ENCODE data around the gene SLC39A2.
"Not testable (repeated sequence)": the region's sequence is repeated elsewhere in the genome, so short reads cannot be mapped to it uniquely, and the experiment has no call there.

SLC39A2 gene, protein sequence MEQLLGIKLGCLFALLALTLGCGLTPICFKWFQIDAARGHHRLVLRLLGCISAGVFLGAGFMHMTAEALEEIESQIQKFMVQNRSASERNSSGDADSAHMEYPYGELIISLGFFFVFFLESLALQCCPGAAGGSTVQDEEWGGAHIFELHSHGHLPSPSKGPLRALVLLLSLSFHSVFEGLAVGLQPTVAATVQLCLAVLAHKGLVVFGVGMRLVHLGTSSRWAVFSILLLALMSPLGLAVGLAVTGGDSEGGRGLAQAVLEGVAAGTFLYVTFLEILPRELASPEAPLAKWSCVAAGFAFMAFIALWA

DNA sequence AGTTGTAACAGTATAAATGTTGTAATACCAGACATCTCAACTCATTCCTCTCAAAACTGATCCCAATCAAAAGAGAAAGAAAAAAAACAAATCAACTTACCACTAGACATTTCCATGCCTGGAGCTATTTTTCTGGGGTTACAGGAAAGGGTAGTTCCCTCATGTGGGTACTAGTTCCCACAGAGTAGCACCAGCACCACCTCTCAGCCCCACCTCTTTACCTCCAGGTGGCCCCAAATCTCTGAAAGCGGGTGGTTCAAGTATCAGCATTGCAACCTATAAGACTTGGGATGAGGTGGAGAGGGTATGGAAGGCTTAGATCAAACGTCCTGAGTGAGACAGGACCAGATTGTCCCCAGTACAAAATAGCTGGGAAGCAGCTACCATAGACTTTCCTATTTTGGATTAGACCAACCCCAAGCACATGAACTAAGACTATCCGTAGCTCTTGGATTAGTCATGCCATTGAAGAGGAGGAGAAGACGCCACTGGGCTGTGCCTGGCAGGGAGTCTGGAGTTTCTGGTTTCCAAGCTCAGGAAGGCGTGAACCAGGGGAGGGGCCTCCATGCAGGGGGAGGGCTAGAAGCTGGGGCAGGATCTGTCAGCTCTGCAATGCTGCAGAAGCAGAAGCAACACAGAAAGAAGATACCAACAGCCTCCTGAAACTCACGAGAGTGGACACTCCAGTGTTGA, at the start of gene SLC39A2:
Gene SLC39A2 (plus strand): TSS at position 620 of the 693 bp plus-strand sequence. CDS start 154 bp downstream, outside the sequence.
- no peak within 1 kb of the TSS for H3K4me3 ChIP-seq
- no peak within 1 kb of the TSS for H3K27ac ChIP-seq
- no peaks in the 10 kb centered on the region for H3K27me3 ChIP-seq
- H3K4me2 ChIP-seq = no peak within 1 kb of the TSS
- H4K20me1 ChIP-seq = peaks cover 0 to 7% (median 0%) of the 10 kb centered on the region in 11 experiments; a peak in 1 of 22 replicates
- TF ChIP-seq Cebpa-rat (IDR thresholded peaks at IDR 0.05) = no peak
- H3K36me3 ChIP-seq = peaks cover 37 to 46% (median 40%) of the 10 kb centered on the region in 11 experiments
- H3K9ac ChIP-seq = no peak within 1 kb of the TSS; a peak in 1 of 22 replicates
- no peaks in the 10 kb centered on the region for H3K9me3 ChIP-seq (replicated peaks in 1 of 11)
- H3K4me1 ChIP-seq = peaks cover 0 to 3% (median under 1%) of the 10 kb centered on the region in 10 experiments; a peak in 11 of 20 replicates

DNA sequence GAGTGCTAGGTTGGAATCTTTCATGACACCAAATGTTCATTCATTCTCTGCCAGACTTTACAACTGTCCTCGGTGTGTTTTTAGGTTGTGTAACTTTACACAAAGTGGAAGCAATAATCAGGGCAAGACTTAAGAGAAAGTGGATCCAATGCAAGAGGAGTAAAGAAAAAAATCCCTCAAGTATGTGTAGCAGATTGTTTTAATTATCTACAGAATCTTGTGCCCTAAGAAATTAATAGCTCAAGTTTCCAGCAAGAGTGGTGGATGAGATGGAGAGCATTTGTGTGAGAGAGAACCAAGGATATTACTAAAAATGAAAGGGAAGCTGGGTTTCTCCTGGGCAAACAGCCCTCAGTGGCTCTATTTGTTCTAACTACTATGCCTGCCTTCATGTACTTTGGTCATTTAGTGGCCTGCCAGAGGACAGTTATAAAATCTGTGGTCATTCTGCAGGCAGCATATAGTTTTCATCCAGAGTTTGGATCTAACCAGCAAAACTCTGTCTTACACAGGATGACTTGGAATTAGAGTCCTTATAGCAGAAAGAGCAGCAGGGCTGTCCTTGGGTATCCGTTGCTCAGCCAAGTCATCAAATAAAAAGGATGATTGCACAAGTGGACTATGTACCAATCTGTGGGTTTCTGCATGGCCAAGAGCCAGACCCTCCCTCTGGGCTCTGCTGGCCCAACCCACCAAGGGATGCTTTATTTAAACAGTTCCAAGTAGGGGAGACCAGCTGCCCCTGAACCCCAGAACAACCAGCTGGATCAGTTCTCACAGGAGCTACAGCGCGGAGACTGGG, 44.2 kb upstream of the SLC39A2 start, which contains the start of gene RNASE2:
Gene RNASE2 (plus strand): TSS at position 752 of the 802 bp plus-strand sequence. CDS start 285 bp downstream, outside the sequence.
- peak within 1 kb of the TSS in 10 of 11 experiments; percentile 21 to 87 (median 63); a peak in 18 of 22 replicates for H3K4me2 ChIP-seq
- peak within 1 kb of the TSS in 8 of 11 experiments; percentile 7 to 81 (median 46); a peak in 13 of 22 replicates for H3K27ac ChIP-seq
- peak within 1 kb of the TSS in 3 of 11 experiments; percentile 32 to 54 (median 33); a peak in 4 of 22 replicates for H3K9ac ChIP-seq
- H3K36me3 ChIP-seq, H3K27me3 ChIP-seq, H4K20me1 ChIP-seq: not testable (repeated sequence)
- peak within 1 kb of the TSS in 3 of 10 experiments; percentile 21 to 36 (median 30); a peak in 3 of 20 replicates for H3K4me3 ChIP-seq
- H3K9me3 ChIP-seq (replicated peaks in 1 of 11) = peaks cover 0 to 18% (median 6%) of the 10 kb centered on the region in 11 experiments; a peak in 9 of 22 replicates
- TF ChIP-seq Cebpa-rat (IDR thresholded peaks at IDR 0.05) = peak in 3 of 11 experiments; percentile 17 to 64 (median 50); a peak in 3 of 22 replicates
- H3K4me1 ChIP-seq = peaks cover 0 to 58% (median 18%) of the 10 kb centered on the region in 10 experiments; a peak in 15 of 20 replicates

DNA sequence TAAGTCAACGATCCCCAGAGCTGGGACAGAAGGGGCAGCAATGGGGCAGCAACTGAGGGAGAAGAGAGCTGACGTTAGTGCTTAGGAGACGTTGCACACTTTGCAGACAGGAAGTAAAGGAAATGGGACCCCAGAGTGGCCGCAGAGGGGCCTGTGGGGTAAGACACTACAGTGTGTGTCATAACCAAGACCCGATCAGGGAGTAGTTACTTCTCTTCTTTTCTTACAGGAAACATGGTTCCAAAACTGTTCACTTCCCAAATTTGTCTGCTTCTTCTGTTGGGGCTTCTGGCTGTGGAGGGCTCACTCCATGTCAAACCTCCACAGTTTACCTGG, 43.6 kb upstream of the SLC39A2 start:
- H3K4me2 ChIP-seq = peak overlapping the region in 10 of 11 experiments; percentile 21 to 87 (median 63); a peak in 18 of 22 replicates
- peak in 1 of 11 experiments; percentile 63; a peak in 3 of 22 replicates for TF ChIP-seq Cebpa-rat (IDR thresholded peaks at IDR 0.05)
- H3K27me3 ChIP-seq, H4K20me1 ChIP-seq, H3K36me3 ChIP-seq: not testable (repeated sequence)
- H3K9me3 ChIP-seq (replicated peaks in 1 of 11) = peaks cover 0 to 20% (median 6%) of the 10 kb centered on the region in 11 experiments; a peak in 9 of 22 replicates
- peaks cover 0 to 60% (median 18%) of the 10 kb centered on the region in 10 experiments; a peak in 15 of 20 replicates for H3K4me1 ChIP-seq
- H3K27ac ChIP-seq = peak overlapping the region in 7 of 11 experiments; percentile 7 to 81 (median 46); a peak in 13 of 22 replicates
- H3K4me3 ChIP-seq = peak overlapping the region in 3 of 10 experiments; percentile 21 to 36 (median 30); a peak in 3 of 20 replicates
- H3K9ac ChIP-seq = peak overlapping the region in 3 of 11 experiments; percentile 19 to 54 (median 33); a peak in 4 of 22 replicates

DNA sequence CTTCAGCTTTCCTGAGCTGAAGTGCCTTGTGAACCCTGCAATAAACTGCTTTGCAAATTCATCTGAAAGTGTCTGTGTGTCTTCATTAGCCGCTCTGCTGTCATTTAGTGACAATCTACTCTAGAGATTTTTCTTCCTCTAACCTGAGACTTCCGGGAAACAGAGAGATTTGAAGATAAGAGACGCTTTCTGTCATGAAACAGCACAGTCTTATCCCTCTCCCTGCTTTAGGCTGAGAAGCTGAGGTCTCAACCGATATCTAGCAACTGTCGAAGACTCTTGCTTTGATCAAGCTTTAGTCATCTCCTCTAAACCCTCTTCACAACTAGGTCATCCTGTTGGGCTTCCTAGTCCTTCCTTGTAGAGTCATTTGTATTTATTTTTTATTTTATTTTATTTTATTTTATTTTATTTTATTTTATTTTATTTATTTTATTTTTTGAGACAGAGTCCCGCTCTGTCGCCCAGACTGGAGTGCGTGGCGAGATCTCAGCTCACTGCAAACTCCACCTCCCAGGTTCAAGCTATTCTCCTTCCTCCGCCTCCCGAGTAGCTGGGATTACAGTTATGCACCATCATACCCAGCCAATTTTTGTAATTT, 42.6 kb upstream of the SLC39A2 start:
- H3K9me3 ChIP-seq (replicated peaks in 1 of 11) = peaks cover 0 to 20% (median 6%) of the 10 kb centered on the region in 11 experiments; a peak in 9 of 22 replicates
- H3K4me3 ChIP-seq = no peak overlapping the region
- peak overlapping the region in 4 of 11 experiments; percentile 21 to 81 (median 66); a peak in 7 of 22 replicates for H3K27ac ChIP-seq
- H3K4me2 ChIP-seq = peak overlapping the region in 5 of 11 experiments; percentile 64 to 87 (median 80); a peak in 10 of 22 replicates
- no peak for TF ChIP-seq Cebpa-rat (IDR thresholded peaks at IDR 0.05)
- H3K9ac ChIP-seq = peak overlapping the region in 2 of 11 experiments; percentile 20 to 22; a peak in 2 of 22 replicates
- peaks cover 4 to 69% (median 18%) of the 10 kb centered on the region in 10 experiments; a peak in 16 of 20 replicates for H3K4me1 ChIP-seq
- no peaks in the 10 kb centered on the region for H3K36me3 ChIP-seq
- H3K27me3 ChIP-seq = no peaks in the 10 kb centered on the region
- no peaks in the 10 kb centered on the region for H4K20me1 ChIP-seq

DNA sequence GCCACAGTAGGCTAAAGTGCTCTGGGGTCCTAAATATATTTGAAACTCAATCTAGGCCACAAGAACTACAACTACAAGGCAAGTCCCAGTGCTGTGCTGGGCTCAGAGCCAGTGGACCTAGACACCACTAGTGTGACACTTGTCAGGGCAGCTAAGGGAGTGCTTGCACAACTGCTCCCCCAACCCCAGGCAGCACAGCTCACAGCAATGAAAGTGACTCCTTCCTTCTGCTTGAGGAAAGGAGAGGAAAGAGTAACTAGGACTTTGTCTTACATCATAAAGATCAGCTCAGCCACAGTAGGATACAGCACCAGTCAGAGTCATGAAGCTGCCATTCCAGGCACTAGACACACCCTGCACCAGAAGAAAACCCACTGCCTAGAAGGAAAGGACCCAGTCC, 40.1 kb upstream of the SLC39A2 start:
- Histone ChIP-seq H3K4me1 (peaks cover 4 to 57% (median 19%) of the 10 kb centered on the region in 10 experiments; a peak in 16 of 20 replicates), H3K9me3 (replicated peaks in 1 of 11) (peaks cover 0 to 20% (median 6%) of the 10 kb centered on the region in 11 experiments; a peak in 9 of 22 replicates), H3K4me2 (peak overlapping the region in 2 of 11 experiments; percentile 20 to 29; a peak in 2 of 22 replicates), H3K27ac (peak overlapping the region in 1 of 11 experiments; percentile 54; a peak in 3 of 22 replicates)
- H3K4me3 ChIP-seq, H3K36me3 ChIP-seq, H3K9ac ChIP-seq, H3K27me3 ChIP-seq, H4K20me1 ChIP-seq: not testable (repeated sequence)

DNA sequence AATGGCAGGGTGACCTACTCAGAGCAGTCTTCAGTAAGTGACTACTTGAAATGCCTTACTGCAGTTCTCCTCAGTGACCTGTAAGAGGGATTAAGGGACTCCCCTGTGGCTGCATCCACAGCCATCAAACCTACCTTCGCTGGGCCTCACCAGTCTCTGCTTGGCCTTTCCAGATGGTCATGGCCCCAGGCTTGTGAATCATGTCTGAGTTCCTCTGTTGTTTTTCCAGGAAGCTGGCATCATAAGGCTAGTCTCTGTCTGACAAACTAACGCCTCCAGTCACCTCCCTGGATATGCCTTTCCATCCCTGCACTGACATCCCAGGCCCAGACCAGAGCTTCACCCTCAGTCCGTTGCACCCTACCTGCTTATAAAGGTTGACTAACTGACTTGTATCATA, 29.8 kb upstream of the SLC39A2 start:
- Histone ChIP-seq H3K4me2 (no peak overlapping the region), H3K4me3 (no peak overlapping the region), H3K27ac (no peak overlapping the region), H3K9ac (no peak overlapping the region), H3K36me3 (no peaks in the 10 kb centered on the region), H4K20me1 (no peaks in the 10 kb centered on the region), H3K4me1 (peaks cover 0 to 13% (median 7%) of the 10 kb centered on the region in 10 experiments; a peak in 12 of 20 replicates), H3K9me3 (replicated peaks in 1 of 11) (no peaks in the 10 kb centered on the region), H3K27me3 (no peaks in the 10 kb centered on the region)
- no peak for TF ChIP-seq Cebpa-rat (IDR thresholded peaks at IDR 0.05)

DNA sequence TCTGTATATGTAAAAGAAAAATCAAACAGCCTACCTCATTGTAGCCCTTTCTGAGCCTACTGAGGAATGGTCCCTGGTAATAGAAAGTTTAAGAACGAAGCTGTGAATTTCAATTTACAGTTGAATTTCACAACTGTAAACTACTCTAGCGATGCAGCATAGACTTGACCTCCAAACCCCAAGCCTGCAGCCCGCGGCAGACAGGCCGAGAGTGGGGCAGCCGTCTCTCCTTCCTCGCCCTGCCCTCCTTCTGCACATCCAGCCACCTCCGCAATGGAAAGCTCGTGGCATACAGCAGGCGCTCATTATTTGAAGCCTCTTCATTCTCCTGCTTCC, 28.5 kb upstream of the SLC39A2 start:
- H3K4me1 ChIP-seq = peaks cover 0 to 13% (median 9%) of the 10 kb centered on the region in 10 experiments; a peak in 12 of 20 replicates
- H3K4me3 ChIP-seq = peak overlapping the region; percentile 52 to 82 (median 68); a peak in 19 of 20 replicates
- no peaks in the 10 kb centered on the region for H3K36me3 ChIP-seq
- no peaks in the 10 kb centered on the region for H3K9me3 ChIP-seq (replicated peaks in 1 of 11)
- peak overlapping the region; percentile 74 to 96 (median 92) for H3K4me2 ChIP-seq
- H3K27ac ChIP-seq = 0 out of 22 replicates have a peak overlapping the region, but pooled peaks of 1 of the 11 experiments have one; percentile 34
- no peaks in the 10 kb centered on the region for H3K27me3 ChIP-seq
- H3K9ac ChIP-seq = peak overlapping the region in 10 of 11 experiments; percentile 53 to 80 (median 75); a peak in 16 of 22 replicates
- no peak for TF ChIP-seq Cebpa-rat (IDR thresholded peaks at IDR 0.05)
- H4K20me1 ChIP-seq = no peaks in the 10 kb centered on the region
